HG03045 (cell line): ENCODE data around the gene TFEB.

Source experiments
- ATAC-seq: cut with Tn5 transposase; IDR thresholded peaks from one replicate; pipeline ENCODE4 v1.9.1; 2021; ENCODE audit warnings: mild to moderate bottlenecking, moderate library complexity; ENCODE audit not compliant: unreplicated experiment

Gene TFEB

GRCh38 chr6:41724228-41724580, 11.2 kb downstream of the TFEB start:
- no peak for ATAC-seq

- ATAC-seq: peak; percentile 63
These were observed 11.7 kb downstream of the TFEB start for GRCh38 chr6:41723530-41724227.

GRCh38 chr6:41722969-41723529, 12.4 kb downstream of the TFEB start:
- ATAC-seq: no peak

- no peak for ATAC-seq
These were observed 14.0 kb downstream of the TFEB start for GRCh38 chr6:41721414-41721813.

GRCh38 chr6:41720783-41721182, 14.6 kb downstream of the TFEB start:
- no peak for ATAC-seq

GRCh38 chr6:41720262-41720620, 15.2 kb downstream of the TFEB start:
- no peak for ATAC-seq

GRCh38 chr6:41719436-41720261, 15.8 kb downstream of the TFEB start:
- ATAC-seq: no peak

GRCh38 chr6:41718828-41719227, 16.6 kb downstream of the TFEB start:
- ATAC-seq: no peak

- no peak for ATAC-seq
These were observed 18.0 kb downstream of the TFEB start for GRCh38 chr6:41717392-41717736.

GRCh38 chr6:41716516-41717391, 18.7 kb downstream of the TFEB start:
- ATAC-seq: no peak

GRCh38 chr6:41715795-41716515, 19.5 kb downstream of the TFEB start:
- ATAC-seq: no peak

- ATAC-seq: no peak
These were observed 20.7 kb downstream of the TFEB start for GRCh38 chr6:41714556-41715273.

- peak; percentile 52 for ATAC-seq
These were observed 21.6 kb downstream of the TFEB start for GRCh38 chr6:41713650-41714291.

- ATAC-seq: peak; percentile 8
These were observed 22.2 kb downstream of the TFEB start for GRCh38 chr6:41713159-41713649.

- ATAC-seq: no peak
These were observed 22.7 kb downstream of the TFEB start for GRCh38 chr6:41712651-41713103.

- no peak for ATAC-seq
These were observed 23.9 kb downstream of the TFEB start for GRCh38 chr6:41711323-41712038.

GRCh38 chr6:41709375-41709774, 26.0 kb downstream of the TFEB start:
- ATAC-seq: no peak

- ATAC-seq: no peak
These were observed 26.6 kb downstream of the TFEB start for GRCh38 chr6:41708856-41709255.
